Measurements from ENCODE around the gene PIK3C2B.

Gene PIK3C2B

GRCh38 chr1:204455831-204456145 is 38.8 kb downstream of the PIK3C2B start:
- H2BK120ac ChIP-seq (ENCODE audit: low read depth, low read length), result no peak overlapping the region
- no peaks in the 10 kb centered on the region for H3K79me1 ChIP-seq (replicated peaks; ENCODE audit: low read length, poor library complexity, severe bottlenecking)
- no peak overlapping the region for H3K4me3 ChIP-seq (ENCODE audit: insufficient read depth in 1 of 2, low read depth in 1 of 2, low read length in 2 of 2)
- no peak overlapping the region for H3K14ac ChIP-seq (ENCODE audit: low read length in 2 of 2)
- H2AFZ ChIP-seq (ENCODE audit: low read depth, low read length), result no peak overlapping the region
- no peak overlapping the region for H3K18ac ChIP-seq (ENCODE audit: low read depth in 1 of 2, low read length in 2 of 2)
- no peak overlapping the region for H3K27ac ChIP-seq (ENCODE audit: low read length, poor library complexity, severe bottlenecking)
- no peak overlapping the region for H2BK12ac ChIP-seq (ENCODE audit: low read length in 2 of 2)
- no peak for DNase-seq
- H3K36me3 ChIP-seq (ENCODE audit: control insufficient read depth in 1 of 2, insufficient read depth in 2 of 2, low read depth in 1 of 2, low read length in 2 of 2), result peaks cover 0 to 22% of the 10 kb centered on the region in 2 experiments
- H4K91ac ChIP-seq (ENCODE audit: low read length), result no peak overlapping the region
- H4K8ac ChIP-seq (ENCODE audit: low read length), result no peak overlapping the region
- H3K4me1 ChIP-seq (ENCODE audit: control insufficient read depth, insufficient read depth, low read depth, low read length), result no peaks in the 10 kb centered on the region
- H3K4ac ChIP-seq (ENCODE audit: low read depth in 1 of 2, low read length in 2 of 2), result no peak overlapping the region
- H3K23ac ChIP-seq (ENCODE audit: low read length in 2 of 2), result no peak overlapping the region
- H3K9me3 ChIP-seq (ENCODE audit: control insufficient read depth, low read length), result no peaks in the 10 kb centered on the region
- no peak overlapping the region for H3K9ac ChIP-seq (ENCODE audit: low read length)
- no peak overlapping the region for H2AK5ac ChIP-seq (ENCODE audit: low read length, severe bottlenecking)
- no peak overlapping the region for H3K4me2 ChIP-seq (ENCODE audit: low read length, poor library complexity, severe bottlenecking)
- no peak overlapping the region for H2BK15ac ChIP-seq (ENCODE audit: low read depth, poor library complexity, severe bottlenecking)
- 95% methylated on average over 9 of the region's 9 CpGs for WGBS
- no peak overlapping the region for H2BK5ac ChIP-seq (ENCODE audit: low read depth, low read length, poor library complexity, severe bottlenecking)
- H3K27me3 ChIP-seq (ENCODE audit: control insufficient read depth in 1 of 2, insufficient read depth in 1 of 2, low read length in 2 of 2), result peaks cover 11 to 24% of the 10 kb centered on the region in 2 experiments

- Histone ChIP-seq H3K4me2 (ENCODE audit: low read length, poor library complexity, severe bottlenecking) (no peak overlapping the region), H3K9me3 (ENCODE audit: control insufficient read depth, low read length) (no peaks in the 10 kb centered on the region), H4K91ac (ENCODE audit: low read length) (no peak overlapping the region), H3K4ac (ENCODE audit: low read depth in 1 of 2, low read length in 2 of 2) (no peak overlapping the region), H3K18ac (ENCODE audit: low read depth in 1 of 2, low read length in 2 of 2) (no peak overlapping the region), H3K4me1 (ENCODE audit: control insufficient read depth, insufficient read depth, low read depth, low read length) (no peaks in the 10 kb centered on the region), H3K14ac (ENCODE audit: low read length in 2 of 2) (no peak overlapping the region), H3K27me3 (ENCODE audit: control insufficient read depth in 1 of 2, insufficient read depth in 1 of 2, low read length in 2 of 2) (peaks cover 11 to 28% of the 10 kb centered on the region in 2 experiments), H3K79me1 (replicated peaks; ENCODE audit: low read length, poor library complexity, severe bottlenecking) (no peaks in the 10 kb centered on the region), H3K23ac (ENCODE audit: low read length in 2 of 2) (no peak overlapping the region), H3K4me3 (ENCODE audit: insufficient read depth in 1 of 2, low read depth in 1 of 2, low read length in 2 of 2) (no peak overlapping the region), H2BK120ac (ENCODE audit: low read depth, low read length) (no peak overlapping the region), H3K9ac (ENCODE audit: low read length) (no peak overlapping the region), H3K27ac (ENCODE audit: low read length, poor library complexity, severe bottlenecking) (no peak overlapping the region), H2BK5ac (ENCODE audit: low read depth, low read length, poor library complexity, severe bottlenecking) (no peak overlapping the region), H2AFZ (ENCODE audit: low read depth, low read length) (no peak overlapping the region), H2AK5ac (ENCODE audit: low read length, severe bottlenecking) (no peak overlapping the region), H2BK12ac (ENCODE audit: low read length in 2 of 2) (no peak overlapping the region), H3K36me3 (ENCODE audit: control insufficient read depth in 1 of 2, insufficient read depth in 2 of 2, low read depth in 1 of 2, low read length in 2 of 2) (peaks cover 0 to 23% of the 10 kb centered on the region in 2 experiments), H2BK15ac (ENCODE audit: low read depth, poor library complexity, severe bottlenecking) (no peak overlapping the region), H4K8ac (ENCODE audit: low read length) (no peak overlapping the region)
- no peak for DNase-seq
- WGBS, result 85% methylated on average over 13 of the region's 18 CpGs
Measured at GRCh38 chr1:204455063-204455830, 39.4 kb downstream of the PIK3C2B start.

- no peak for DNase-seq
- Histone ChIP-seq H2BK12ac (ENCODE audit: low read length in 2 of 2) (no peak overlapping the region), H2AK5ac (ENCODE audit: low read length, severe bottlenecking) (no peak overlapping the region), H3K4ac (ENCODE audit: low read depth in 1 of 2, low read length in 2 of 2) (no peak overlapping the region), H3K18ac (ENCODE audit: low read depth in 1 of 2, low read length in 2 of 2) (no peak overlapping the region), H2BK120ac (ENCODE audit: low read depth, low read length) (no peak overlapping the region), H3K23ac (ENCODE audit: low read length in 2 of 2) (no peak overlapping the region), H3K4me1 (ENCODE audit: control insufficient read depth, insufficient read depth, low read depth, low read length) (no peaks in the 10 kb centered on the region), H3K4me2 (ENCODE audit: low read length, poor library complexity, severe bottlenecking) (no peak overlapping the region), H3K9ac (ENCODE audit: low read length) (no peak overlapping the region), H4K8ac (ENCODE audit: low read length) (no peak overlapping the region), H3K36me3 (ENCODE audit: control insufficient read depth in 1 of 2, insufficient read depth in 2 of 2, low read depth in 1 of 2, low read length in 2 of 2) (peaks cover 0 to 20% of the 10 kb centered on the region in 2 experiments), H2BK5ac (ENCODE audit: low read depth, low read length, poor library complexity, severe bottlenecking) (no peak overlapping the region), H3K27ac (ENCODE audit: low read length, poor library complexity, severe bottlenecking) (no peak overlapping the region), H3K79me1 (replicated peaks; ENCODE audit: low read length, poor library complexity, severe bottlenecking) (no peaks in the 10 kb centered on the region), H4K91ac (ENCODE audit: low read length) (no peak overlapping the region), H2BK15ac (ENCODE audit: low read depth, poor library complexity, severe bottlenecking) (peak overlapping the region; percentile 45), H3K4me3 (ENCODE audit: insufficient read depth in 1 of 2, low read depth in 1 of 2, low read length in 2 of 2) (no peak overlapping the region), H3K27me3 (ENCODE audit: control insufficient read depth in 1 of 2, insufficient read depth in 1 of 2, low read length in 2 of 2) (peaks cover 11 to 26% of the 10 kb centered on the region in 2 experiments), H2AFZ (ENCODE audit: low read depth, low read length) (no peak overlapping the region), H3K14ac (ENCODE audit: low read length in 2 of 2) (no peak overlapping the region), H3K9me3 (ENCODE audit: control insufficient read depth, low read length) (no peaks in the 10 kb centered on the region)
- WGBS, result 100% methylated on average over 3 of the region's 4 CpGs
Measured at GRCh38 chr1:204454476-204454875, 40.1 kb downstream of the PIK3C2B start.

GRCh38 chr1:204453141-204453772 is 41.3 kb downstream of the PIK3C2B start:
- no peak overlapping the region for H2AK5ac ChIP-seq (ENCODE audit: low read length, severe bottlenecking)
- no peaks in the 10 kb centered on the region for H3K79me1 ChIP-seq (replicated peaks; ENCODE audit: low read length, poor library complexity, severe bottlenecking)
- H4K8ac ChIP-seq (ENCODE audit: low read length), result no peak overlapping the region
- no peak overlapping the region for H3K4me3 ChIP-seq (ENCODE audit: insufficient read depth in 1 of 2, low read depth in 1 of 2, low read length in 2 of 2)
- no peak overlapping the region for H2BK120ac ChIP-seq (ENCODE audit: low read depth, low read length)
- H3K23ac ChIP-seq (ENCODE audit: low read length in 2 of 2), result no peak overlapping the region
- H3K36me3 ChIP-seq (ENCODE audit: control insufficient read depth in 1 of 2, insufficient read depth in 2 of 2, low read depth in 1 of 2, low read length in 2 of 2), result peaks cover 0 to 23% of the 10 kb centered on the region in 2 experiments
- no peak for DNase-seq
- no peak overlapping the region for H2BK12ac ChIP-seq (ENCODE audit: low read length in 2 of 2)
- WGBS, result 79% methylated on average over 1 of the region's 8 CpGs
- H3K4me2 ChIP-seq (ENCODE audit: low read length, poor library complexity, severe bottlenecking), result no peak overlapping the region
- no peak overlapping the region for H3K14ac ChIP-seq (ENCODE audit: low read length in 2 of 2)
- H3K18ac ChIP-seq (ENCODE audit: low read depth in 1 of 2, low read length in 2 of 2), result no peak overlapping the region
- H2BK5ac ChIP-seq (ENCODE audit: low read depth, low read length, poor library complexity, severe bottlenecking), result no peak overlapping the region
- H3K9me3 ChIP-seq (ENCODE audit: control insufficient read depth, low read length), result no peaks in the 10 kb centered on the region
- no peak overlapping the region for H3K4ac ChIP-seq (ENCODE audit: low read depth in 1 of 2, low read length in 2 of 2)
- no peak overlapping the region for H3K9ac ChIP-seq (ENCODE audit: low read length)
- no peak overlapping the region for H2BK15ac ChIP-seq (ENCODE audit: low read depth, poor library complexity, severe bottlenecking)
- H4K91ac ChIP-seq (ENCODE audit: low read length), result no peak overlapping the region
- H3K4me1 ChIP-seq (ENCODE audit: control insufficient read depth, insufficient read depth, low read depth, low read length), result no peaks in the 10 kb centered on the region
- H3K27me3 ChIP-seq (ENCODE audit: control insufficient read depth in 1 of 2, insufficient read depth in 1 of 2, low read length in 2 of 2), result peaks cover 11 to 34% of the 10 kb centered on the region in 2 experiments
- H3K27ac ChIP-seq (ENCODE audit: low read length, poor library complexity, severe bottlenecking), result no peak overlapping the region
- H2AFZ ChIP-seq (ENCODE audit: low read depth, low read length), result no peak overlapping the region
